Esophagus mucosa (tissue), 1 donor: ENCODE results near the gene ZFAND3. TPM values are rescaled to one million over a fixed set of nuclear protein-coding genes. Genes with fewer than 3 reads are reported as not detected.

Experiments used
- ATAC-seq: fragments of 200-7000 bp; cut with Tn5 transposase; one replicate; pipeline ENCODE4 v1.9.1; 2020
- total RNA-seq: library from RNA; stranded (reverse); gene quantifications from one replicate; pipeline ENCODE4 v1.2.4, GENCODE V29; 2023
- donor health status: DM: yes; HTN: yes; CAD: no.

The ZFAND3 gene
- total RNA-seq, 1 donor from 2014 or later: 42.6 TPM

- no peak for ATAC-seq
These were observed 318.8 kb downstream of the ZFAND3 start for GRCh38 chr6:38138374-38138773.

GRCh38 chr6:38141085-38141484, 321.6 kb downstream of the ZFAND3 start:
- no peak for ATAC-seq

- no peak for ATAC-seq
These were observed 322.2 kb downstream of the ZFAND3 start for GRCh38 chr6:38141716-38142115.

GRCh38 chr6:38142178-38142902, 322.8 kb downstream of the ZFAND3 start:
- no peak for ATAC-seq

- no peak for ATAC-seq
These were observed 323.9 kb downstream of the ZFAND3 start for GRCh38 chr6:38143191-38144150.

- no peak for ATAC-seq
These were observed 324.9 kb downstream of the ZFAND3 start for GRCh38 chr6:38144365-38144945.

- ATAC-seq: peak; percentile 47
These were observed 326.6 kb downstream of the ZFAND3 start for GRCh38 chr6:38146021-38146733.

- ATAC-seq: no peak
These were observed 327.2 kb downstream of the ZFAND3 start for GRCh38 chr6:38146734-38147027.

- no peak for ATAC-seq
These were observed 329.1 kb downstream of the ZFAND3 start for GRCh38 chr6:38148606-38149005.

GRCh38 chr6:38149531-38149930, 330.0 kb downstream of the ZFAND3 start:
- no peak for ATAC-seq

GRCh38 chr6:38150021-38150420, 330.5 kb downstream of the ZFAND3 start:
- no peak for ATAC-seq

- peak; percentile 49 for ATAC-seq
These were observed 331.3 kb downstream of the ZFAND3 start for GRCh38 chr6:38150681-38151296.

GRCh38 chr6:38151580-38152500, 332.3 kb downstream of the ZFAND3 start:
- no peak for ATAC-seq

GRCh38 chr6:38152620-38153019, 333.1 kb downstream of the ZFAND3 start:
- no peak for ATAC-seq

GRCh38 chr6:38153076-38153797, 333.7 kb downstream of the ZFAND3 start:
- ATAC-seq: no peak

GRCh38 chr6:38153798-38154345, 334.3 kb downstream of the ZFAND3 start:
- no peak for ATAC-seq

- no peak for ATAC-seq
These were observed 335.2 kb downstream of the ZFAND3 start for GRCh38 chr6:38154731-38155130.

GRCh38 chr6:38155144-38155543, 335.6 kb downstream of the ZFAND3 start:
- ATAC-seq: no peak

GRCh38 chr6:38155621-38156204, 336.2 kb downstream of the ZFAND3 start:
- ATAC-seq: no peak
